Retina (tissue), 1 donor: ENCODE measurements around the gene DAB2IP.

ENCODE experiments used
- DNase-seq: peaks from one replicate; pipeline ENCODE4 v3.0.0-alpha.2; 2016

DAB2IP gene

GRCh38 chr9:121686930-121687541 lies 35.6 kb downstream of the DAB2IP start:
- DNase-seq = peak; percentile 81

DNA sequence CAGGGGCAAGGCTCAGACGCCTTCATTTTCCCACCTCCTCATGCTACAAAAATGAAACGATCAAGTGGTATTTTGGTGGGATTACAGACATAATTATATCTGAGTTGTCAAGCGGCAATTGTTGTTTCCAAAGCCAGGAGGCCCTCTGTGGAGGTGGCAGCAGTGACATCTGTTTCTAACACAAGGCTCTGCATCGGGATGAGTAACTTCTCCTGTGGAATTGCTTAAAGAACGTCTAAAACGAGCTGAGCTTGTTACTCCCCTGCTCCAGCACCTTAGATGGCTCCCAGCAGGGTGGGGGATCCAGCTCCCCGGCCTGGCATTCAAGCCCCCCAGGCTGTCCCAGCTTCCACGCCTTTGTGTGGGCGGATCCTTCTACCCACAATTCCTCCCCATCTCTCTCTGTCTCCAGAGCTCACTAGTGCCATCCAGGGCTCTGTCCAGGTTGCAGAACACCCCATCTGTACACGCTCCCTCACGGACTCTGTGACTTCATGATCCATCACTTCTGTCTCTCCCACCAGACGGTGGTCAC lies 36.8 kb downstream of the DAB2IP start:
- peak; percentile 9 for DNase-seq

GRCh38 chr9:121688681-121689080 lies 37.2 kb downstream of the DAB2IP start:
- no peak for DNase-seq

DNA sequence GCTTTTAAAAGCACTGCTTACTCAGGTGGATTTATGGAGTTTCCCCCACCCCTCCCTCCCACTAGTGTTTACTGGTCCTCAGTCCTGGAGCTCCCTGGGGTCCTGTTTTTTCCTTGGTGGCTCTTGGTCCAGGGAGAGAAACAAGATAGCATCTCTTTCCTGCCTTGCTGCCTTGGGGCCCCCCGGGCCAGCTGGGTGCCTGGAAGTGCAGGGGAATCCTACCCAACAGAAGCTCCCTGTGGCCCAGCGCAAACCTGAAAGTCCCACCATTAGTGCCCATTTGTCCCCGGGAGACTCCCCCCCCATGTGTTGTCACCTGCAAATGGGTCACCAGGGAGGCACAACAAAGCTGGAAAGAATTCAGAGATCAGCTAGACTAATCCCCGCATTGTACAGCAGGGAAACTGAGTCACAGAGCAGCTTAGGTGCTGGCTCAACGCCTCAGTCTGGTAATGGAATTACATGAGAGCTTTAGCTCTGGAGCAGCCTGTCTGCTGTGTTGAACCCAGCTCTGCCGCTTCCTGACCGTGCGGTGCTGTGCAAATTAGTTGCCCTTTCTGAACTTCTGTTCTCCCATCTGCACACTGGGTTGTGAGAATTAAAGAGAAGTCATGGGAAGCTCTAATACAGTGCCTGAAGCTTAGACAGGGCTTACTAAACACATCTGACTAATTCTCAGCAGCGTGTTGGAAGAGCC lies 38.2 kb downstream of the DAB2IP start:
- no peak for DNase-seq

DNA sequence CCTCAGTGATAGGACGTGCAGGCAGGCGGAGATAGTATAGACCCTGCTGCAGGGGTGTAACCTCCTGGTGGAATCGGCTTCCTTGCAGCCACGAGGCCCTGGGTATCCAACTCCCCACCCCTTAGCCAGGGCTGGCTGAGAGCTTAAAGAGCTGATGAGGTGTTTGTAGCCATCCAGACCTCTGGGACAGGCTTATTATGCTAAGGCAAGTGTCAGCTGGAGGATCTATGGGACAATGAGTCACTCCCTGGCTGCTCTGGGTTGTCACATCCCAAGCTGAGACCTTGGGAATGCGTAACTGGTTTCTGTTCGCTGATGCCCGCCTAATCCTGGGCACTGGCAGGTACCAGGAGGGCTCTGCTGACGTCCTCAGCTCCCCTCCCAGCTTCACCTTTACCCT lies 38.9 kb downstream of the DAB2IP start:
- DNase-seq = no peak

- no peak for DNase-seq
These were observed 39.3 kb downstream of the DAB2IP start for GRCh38 chr9:121690766-121691165.

- no peak for DNase-seq
These were observed 40.5 kb downstream of the DAB2IP start for GRCh38 chr9:121691890-121692289.

GRCh38 chr9:121692606-121693387 lies 41.4 kb downstream of the DAB2IP start:
- DNase-seq = peak; percentile 47

GRCh38 chr9:121693388-121693670 lies 41.9 kb downstream of the DAB2IP start:
- DNase-seq = no peak

DNA sequence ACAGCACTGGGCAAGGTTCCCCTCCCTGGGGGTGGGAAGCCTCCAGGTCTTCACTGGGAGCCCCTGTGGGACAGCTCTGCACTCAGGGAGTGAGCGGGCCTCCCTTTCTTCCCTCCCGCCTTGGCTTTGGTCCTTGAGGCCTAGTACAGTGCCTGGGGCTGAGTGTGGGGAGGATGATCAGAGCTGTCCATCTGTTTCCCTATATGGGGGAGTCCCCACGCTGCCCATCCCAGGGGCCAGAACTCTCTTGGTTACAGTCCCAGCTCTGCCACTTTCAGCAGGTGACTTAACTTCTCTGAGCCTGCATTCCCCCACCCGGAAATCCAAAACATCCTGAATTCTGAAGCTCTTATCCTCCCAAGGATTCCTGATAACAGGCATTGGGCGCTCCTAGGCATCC lies 42.6 kb downstream of the DAB2IP start:
- no peak for DNase-seq

- DNase-seq = no peak
These were observed 43.2 kb downstream of the DAB2IP start for GRCh38 chr9:121694600-121694999.

- DNase-seq = no peak
These were observed 45.5 kb downstream of the DAB2IP start for GRCh38 chr9:121696930-121697329.

GRCh38 chr9:121698627-121699570 lies 47.5 kb downstream of the DAB2IP start:
- peak; percentile 63 for DNase-seq

- DNase-seq = peak; percentile 77
These were observed 48.2 kb downstream of the DAB2IP start for GRCh38 chr9:121699571-121700164.

DNA sequence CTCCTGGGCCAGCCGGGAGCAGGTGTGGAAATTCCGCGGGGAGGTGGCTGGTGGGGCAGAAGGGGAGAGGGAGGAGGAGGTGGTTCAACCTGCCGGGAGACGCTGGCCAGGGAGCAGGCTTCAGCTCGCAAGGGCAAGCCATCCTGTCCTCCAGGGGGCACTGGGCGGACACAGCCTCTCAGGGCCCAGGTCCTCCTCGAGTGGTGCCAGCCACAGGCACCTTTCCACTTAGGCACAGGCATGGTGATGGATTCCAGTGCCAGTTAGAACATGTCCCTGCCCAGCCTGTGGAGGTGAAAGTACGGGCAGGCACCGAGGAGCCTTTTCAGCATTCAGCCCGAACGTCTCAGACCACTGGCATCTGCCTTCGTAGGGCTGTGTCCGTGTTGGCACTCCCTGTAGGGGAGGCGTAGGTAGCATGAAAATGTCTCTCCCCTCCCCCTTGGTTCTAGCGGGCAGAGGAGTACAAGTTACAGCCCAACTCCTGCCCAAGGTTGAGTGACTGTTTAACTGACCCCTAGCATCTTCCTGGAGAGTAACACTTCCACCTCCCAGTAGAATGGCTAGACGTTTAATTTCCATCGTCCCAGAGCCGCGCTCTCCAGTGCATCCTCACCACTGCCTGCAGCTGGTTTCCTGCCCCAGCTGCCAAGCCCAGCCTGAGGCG lies 48.9 kb downstream of the DAB2IP start:
- DNase-seq = no peak

- DNase-seq = peak; percentile 76
These were observed 49.5 kb downstream of the DAB2IP start for GRCh38 chr9:121700832-121701419.

GRCh38 chr9:121701736-121702261 lies 50.4 kb downstream of the DAB2IP start:
- DNase-seq = no peak

DNA sequence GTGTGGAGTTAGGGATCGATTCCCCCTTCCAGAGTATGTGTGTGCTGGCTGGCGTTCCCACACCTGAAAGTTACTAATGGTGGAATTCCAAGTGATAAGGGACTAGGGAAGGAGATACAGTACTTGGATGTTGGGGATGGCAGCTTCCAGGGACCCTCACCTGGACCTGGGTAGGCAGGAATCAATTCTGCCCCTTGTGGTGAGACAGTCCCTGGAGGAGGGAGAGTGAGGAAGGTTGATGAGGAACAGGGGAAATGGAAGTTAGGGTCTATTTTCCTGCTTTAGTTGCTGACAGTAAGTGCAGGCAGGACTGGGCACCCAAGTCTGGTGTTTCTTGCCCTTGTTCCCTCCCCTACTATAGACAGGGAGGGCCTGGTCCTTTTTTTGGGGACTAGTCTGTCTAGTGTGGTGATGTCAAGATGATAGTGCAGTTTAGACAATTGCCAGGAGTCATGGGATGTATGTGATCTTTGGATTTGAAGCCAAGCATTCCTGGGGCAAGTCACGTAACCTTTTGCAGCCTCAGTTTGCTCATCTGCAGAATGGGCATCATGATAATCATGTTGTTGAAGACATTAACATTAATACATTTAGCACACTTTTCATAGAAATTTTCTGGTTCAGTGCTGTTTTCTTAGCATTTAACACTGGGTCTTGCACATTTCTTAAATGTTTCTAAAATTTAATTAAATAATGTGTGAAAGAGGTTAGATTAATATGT lies 51.7 kb downstream of the DAB2IP start:
- DNase-seq = no peak

DNA sequence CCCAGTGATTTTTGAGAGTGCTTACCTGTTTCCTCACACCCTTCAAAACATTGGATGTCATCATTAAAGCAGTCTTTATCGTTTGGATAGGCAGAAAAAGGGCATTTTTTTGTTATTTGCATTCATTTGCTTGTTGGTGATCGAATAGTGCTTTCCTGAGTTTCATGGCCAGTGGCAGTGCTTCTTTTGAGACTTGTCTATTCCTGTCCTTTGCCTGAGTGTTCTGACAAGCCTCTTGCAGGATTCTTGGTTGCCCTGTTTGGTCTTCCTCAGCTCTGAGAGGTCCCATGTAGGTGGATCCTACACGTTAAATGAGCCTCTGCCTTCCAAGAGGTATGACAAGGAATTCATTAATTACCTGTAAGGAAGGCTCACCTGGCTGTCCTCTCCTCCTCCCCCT lies 52.8 kb downstream of the DAB2IP start:
- DNase-seq = no peak

DNA sequence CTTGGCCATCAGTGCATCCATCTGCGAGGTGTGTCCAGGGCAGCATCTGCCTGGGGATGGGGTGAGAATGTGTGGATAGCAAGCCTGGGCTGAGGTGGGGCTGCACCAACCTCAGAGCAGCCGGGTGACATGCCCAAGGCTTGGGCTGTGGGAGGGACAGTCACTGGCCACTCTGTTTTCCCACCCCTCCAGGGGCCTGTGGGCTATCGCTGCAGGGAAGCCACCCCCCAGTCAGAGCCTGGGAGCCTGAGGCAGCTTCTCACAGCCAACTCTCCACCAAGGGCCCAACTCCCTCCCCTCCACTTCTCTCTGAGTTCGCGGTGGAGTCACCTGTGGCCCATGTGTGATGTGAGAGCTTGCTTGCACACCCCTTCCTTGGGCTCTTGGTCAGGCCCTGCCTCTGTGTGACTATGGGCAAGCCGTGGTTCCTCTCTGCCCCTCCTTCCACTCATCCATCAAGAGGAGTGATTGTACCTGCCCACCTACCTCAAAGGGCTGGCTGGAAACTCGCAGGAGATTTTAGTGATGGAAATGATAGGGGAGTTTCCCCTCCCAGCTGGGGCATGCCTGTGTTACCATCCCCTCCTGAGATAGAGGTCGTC lies 54.8 kb downstream of the DAB2IP start:
- no peak for DNase-seq
